GM12878 (cell line): ENCODE results near the gene ANXA10. TPM values are rescaled to one million over a fixed set of nuclear protein-coding genes. Genes with fewer than 3 reads are reported as not detected.
A peak's percentile ranks its signal among the peaks of the same experiment; 100 is the strongest.

Experiments used
- ATAC-seq: fragments of 200-7000 bp; cut with Tn5 transposase; 3 replicates; pipeline ENCODE4 v1.9.1; 2020; ENCODE audit warnings: mild to moderate bottlenecking, moderate library complexity
- BruUV-seq: library from RNA; stranded (reverse); fragments of 400-500 nt; replicated peaks from 2 replicates; lab custom pipeline; 2021; lab: Mats Ljungman, UMichigan
- CTCF ChIA-PET: fragments of 300-600 bp; sonication (Branson Sonifier 250); formaldehyde crosslinking; extraction: SDS; loops from one replicate; lab custom pipeline; 2021; ENCODE audit warnings: inconsistent platforms; lab: Yijun Ruan, JAX
- POLR2A ChIA-PET: fragments of 350-600 bp; formaldehyde crosslinking; extraction: SDS; loops from one replicate; lab custom pipeline; 2021; ENCODE audit warnings: inconsistent platforms; lab: Charles Lee
- RAD21 ChIA-PET: fragments of 300-600 bp; sonication (Branson Sonifier 250); formaldehyde crosslinking; loops from one replicate; lab custom pipeline; 2023; ENCODE audit warnings: antibody characterized with exemption; ENCODE audit not compliant: unreplicated experiment; lab: Charles Lee
- SMC1A ChIA-PET: fragments of 300-600 bp; sonication (Branson Sonifier 250); formaldehyde crosslinking; loops from one replicate; lab custom pipeline; 2023; ENCODE audit not compliant: unreplicated experiment, uncharacterized antibody; lab: Charles Lee
- DNase-seq: peaks from one replicate; pipeline ENCODE4 v3.0.0-alpha.2; 2011; ENCODE audit warnings: low read depth, low spot score
- FAIRE-seq: peaks from 3 replicates; lab custom pipeline; 2011; peaks lifted over from hg19 to GRCh38; lab: Jason Lieb, UNC
- H2AFZ ChIP-seq: 2 replicates; pipeline ENCODE4 v1.6.0; 2011; ENCODE audit warnings: low read depth, low read length, control low read depth; ENCODE audit not compliant: control insufficient read depth
- H3K27ac ChIP-seq: 2 replicates; pipeline ENCODE4 v1.5.1; 2011; ENCODE audit warnings: control low read depth; ENCODE audit not compliant: control insufficient read depth, insufficient read depth
- H3K27me3 ChIP-seq, 2 experiments: replicated peaks in 1 of 2; 2 replicates each; pipeline versions ENCODE4 v1.6.0 to v1.6.1; 2011; ENCODE audit warnings: low read length in 1 of 2; ENCODE audit not compliant: control insufficient read depth in 2 of 2, insufficient read depth in 2 of 2
- H3K36me3 ChIP-seq, 2 experiments: 2 replicates each; pipeline ENCODE4 v1.5.1; 2011; ENCODE audit warnings: low read length in 1 of 2; ENCODE audit not compliant: control insufficient read depth in 2 of 2, insufficient read depth in 2 of 2
- H3K4me1 ChIP-seq: 2 replicates; pipeline ENCODE4 v1.6.1; 2011; ENCODE audit warnings: mild to moderate bottlenecking, low read length, moderate library complexity, mixed read lengths; ENCODE audit not compliant: control insufficient read depth, insufficient read depth
- H3K4me2 ChIP-seq: 2 replicates; pipeline ENCODE4 v1.6.0; 2011; ENCODE audit warnings: control low read depth; ENCODE audit not compliant: control insufficient read depth, insufficient read depth
- H3K4me3 ChIP-seq: fragments of 200-600 bp; sonication (generic); 2 replicates; pipeline ENCODE4 v1.5.1; 2016
- H3K79me2 ChIP-seq: 2 replicates; pipeline ENCODE4 v1.6.0; 2011; ENCODE audit warnings: low read length; ENCODE audit not compliant: control insufficient read depth, insufficient read depth
- H3K9ac ChIP-seq: 2 replicates; pipeline ENCODE4 v1.8.0; 2011; ENCODE audit warnings: low read length, control low read depth, mixed read lengths; ENCODE audit not compliant: control insufficient read depth, insufficient read depth
- H3K9me3 ChIP-seq: replicated peaks from 3 replicates; pipeline ENCODE4 v1.5.1; 2011; ENCODE audit warnings: mild to moderate bottlenecking, low read length; ENCODE audit not compliant: control insufficient read depth, insufficient read depth
- H4K20me1 ChIP-seq: 2 replicates; pipeline ENCODE4 v1.6.0; 2011; ENCODE audit not compliant: control insufficient read depth, insufficient read depth
- BHLHE40 ChIP-seq, 2 experiments: fragments of 450-650 bp in 1 of 2; IDR thresholded peaks; 2 replicates each; pipeline ENCODE4 v1.6.1; 2011 to 2017; ENCODE audit warnings: low read depth in 2 of 2, borderline replicate concordance in 1 of 2, improper control_type of control experiment in 1 of 2, low read length in 1 of 2, mild to moderate bottlenecking in 1 of 2
- IKZF1 ChIP-seq: fragments of 450-650 bp; conservative IDR thresholded peaks from 2 replicates; pipeline ENCODE4 v1.6.1; 2017; ENCODE audit warnings: antibody characterized with exemption, mild to moderate bottlenecking
- RAD21 ChIP-seq: IDR thresholded peaks from 2 replicates; pipeline ENCODE4 v1.6.1; 2011; ENCODE audit warnings: mild to moderate bottlenecking, low read depth, low read length, moderate library complexity; ENCODE audit not compliant: insufficient read depth
- SIX5 ChIP-seq: IDR thresholded peaks from 2 replicates; pipeline ENCODE4 v1.6.1; 2011; ENCODE audit warnings: mild to moderate bottlenecking, low read depth, low read length, moderate library complexity; ENCODE audit not compliant: severe bottlenecking
- SMC3 ChIP-seq: IDR thresholded peaks from 2 replicates; pipeline ENCODE4 v1.6.1; 2011; ENCODE audit warnings: low read length, improper control_type of control experiment, borderline replicate concordance
- WGBS: methylation state at CpG from one replicate; pipeline ENCODE4 v1.1.6; 2016; ENCODE audit warnings: low lambda C conversion rate; ENCODE audit not compliant: insufficient replicate concordance, insufficient coverage; ENCODE audit errors: missing lambda C conversion rate; 5-methylcytosine and 5-hydroxymethylcytosine counted together
- in situ Hi-C: fragments of 300-500 bp; cut with MboI; formaldehyde crosslinking; loops from 9 replicates; pipeline ENCODE4 v1.14.3; 2018; ENCODE audit warnings: mixed read lengths
- intact Hi-C: fragments of 100-400 bp; cut with micrococcal nuclease; formaldehyde crosslinking; loops from one replicate; pipeline ENCODE4 v1.14.2; 2022; ENCODE audit not compliant: unreplicated experiment
- polyA plus RNA-seq, 11 experiments: library from polyadenylated mRNA; depleted of rRNA in 4 of 11; unstranded in 6 of 11; stranded (reverse) in 5 of 11; fragments of >200 nt; fragmentation: Nextera tagmentation in 4 of 11; fragmentation: Illumina TruSeq in 1 of 11; extraction: Ambion mirVana in 4 of 11; extraction: Trizol in 1 of 11; gene quantifications; 1 replicate in 1 of 11; 2 replicates in 10 of 11; pipeline versions ENCODE4 v1.2.1 to v1.2.3, GENCODE V29; 2011 to 2016; ENCODE audit warnings: inconsistent platforms in 2 of 11, missing spikeins in 2 of 11, low read depth in 1 of 11
- total RNA-seq, 4 experiments: library from RNA; depleted of rRNA in 3 of 4; stranded (reverse); fragments of >200 nt in 3 of 4; fragmentation: Illumina TruSeq in 1 of 4; extraction: Trizol in 1 of 4; gene quantifications; 2 replicates each; pipeline versions ENCODE4 v1.2.1 to v1.2.3, GENCODE V29; 2013 to 2021
- TF ChIP-seq, protein P1 (sequence below): IDR thresholded peaks from 2 replicates; pipeline ENCODE4 v1.6.1; 2012; ENCODE audit warnings: low read length, inconsistent platforms
- TF ChIP-seq, protein P2 (sequence below), 3 experiments: IDR thresholded peaks in 2 of 3; conservative IDR thresholded peaks in 1 of 3; 2 replicates each; pipeline ENCODE4 v1.5.1; 2011; ENCODE audit warnings: low read depth in 3 of 3, low read length in 3 of 3, mild to moderate bottlenecking in 3 of 3, control low read depth in 2 of 3, moderate library complexity in 2 of 3, inconsistent platforms in 1 of 3, mixed read lengths in 1 of 3; ENCODE audit not compliant: control insufficient read depth in 2 of 3, insufficient read depth in 1 of 3; ENCODE audit errors: extremely low read depth in 1 of 3

The ANXA10 gene
- total and polyA plus RNA-seq, 10 of the 15 experiments (the other 5 are each of a cell fraction or from before 2014, with no cell fraction given), result not detected

DNA sequence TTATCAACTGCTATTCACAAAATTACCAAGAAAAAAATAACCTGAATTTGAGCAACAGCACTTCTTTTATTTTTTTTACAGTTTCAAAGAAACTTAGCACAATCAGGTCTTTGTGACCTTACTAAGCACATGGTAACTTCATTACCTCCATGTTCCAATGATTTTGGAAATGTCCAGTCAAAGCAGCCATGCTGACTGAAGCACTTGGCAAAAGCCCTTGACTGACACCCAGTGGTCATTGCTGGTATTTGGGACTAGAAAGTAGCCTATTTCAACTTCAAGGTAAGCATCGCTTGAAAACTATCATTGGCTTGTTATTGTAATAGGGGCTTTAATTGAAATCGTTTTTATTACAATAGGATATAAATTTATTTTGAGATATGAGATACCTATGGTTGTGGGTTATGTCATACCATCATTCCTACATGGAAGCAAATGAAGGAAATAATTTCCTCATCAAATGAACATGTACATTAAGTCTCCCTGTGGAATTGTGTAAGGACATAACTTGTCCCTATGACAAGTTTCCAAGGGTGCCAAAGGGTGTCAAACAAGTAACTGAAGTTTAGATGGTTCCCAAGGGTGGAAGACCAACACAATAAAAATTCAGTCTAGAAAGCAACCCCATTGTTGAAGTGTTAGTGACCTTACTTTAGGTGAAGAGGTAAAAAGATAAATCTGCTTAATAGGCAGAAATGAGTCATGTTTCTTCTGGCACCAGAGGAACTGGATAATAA is 15.2 kb upstream of the ANXA10 start:
- no peaks in the 10 kb centered on the region for H3K9me3 ChIP-seq
- peak; percentile 85 for ATAC-seq
- SMC1A ChIA-PET, result interaction anchor here (1.0 kb wide), 1 partner anchor 87 kb away, joined by 4 read pairs; no protein-coding TSS in a partner anchor
- CTCF ChIA-PET, result interaction anchor here (1.4 kb wide), 1 partner anchor 87 kb away, joined by 4 read pairs; no protein-coding TSS in a partner anchor
- no TSS peak for BruUV-seq
- H3K79me2 ChIP-seq, result no peaks in the 10 kb centered on the region
- H3K27me3 ChIP-seq, result no peaks in the 10 kb centered on the region
- in situ Hi-C loops, result loop anchor here (10.0 kb wide), 1 partner anchor 1052 kb away; no protein-coding TSS in a partner anchor
- WGBS, result 28% methylated on average over 2 of the region's 2 CpGs
- POLR2A ChIA-PET, result no interaction called here
- intact Hi-C loops, result loop anchor here (1.0 to 10.0 kb wide), 5 partner anchors 90 to 1912 kb away; no protein-coding TSS in a partner anchor
- peak; percentile 16 for DNase-seq
- no peaks in the 10 kb centered on the region for H4K20me1 ChIP-seq
- TF ChIP-seq BHLHE40 (IDR thresholded peaks at IDR 0.05; ENCODE audit: borderline replicate concordance in 1 of 2, low read depth in 2 of 2, low read length in 1 of 2) (no peak), SIX5 (no peak), RAD21 (peak; percentile 92), IKZF1 (no peak), SMC3 (peak; percentile 76; the same call in 1 of the 2 replicates)
- TF ChIP-seq, protein P1, sequence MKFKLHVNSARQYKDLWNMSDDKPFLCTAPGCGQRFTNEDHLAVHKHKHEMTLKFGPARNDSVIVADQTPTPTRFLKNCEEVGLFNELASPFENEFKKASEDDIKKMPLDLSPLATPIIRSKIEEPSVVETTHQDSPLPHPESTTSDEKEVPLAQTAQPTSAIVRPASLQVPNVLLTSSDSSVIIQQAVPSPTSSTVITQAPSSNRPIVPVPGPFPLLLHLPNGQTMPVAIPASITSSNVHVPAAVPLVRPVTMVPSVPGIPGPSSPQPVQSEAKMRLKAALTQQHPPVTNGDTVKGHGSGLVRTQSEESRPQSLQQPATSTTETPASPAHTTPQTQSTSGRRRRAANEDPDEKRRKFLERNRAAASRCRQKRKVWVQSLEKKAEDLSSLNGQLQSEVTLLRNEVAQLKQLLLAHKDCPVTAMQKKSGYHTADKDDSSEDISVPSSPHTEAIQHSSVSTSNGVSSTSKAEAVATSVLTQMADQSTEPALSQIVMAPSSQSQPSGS, result no peak
- TF ChIP-seq, protein P2, sequence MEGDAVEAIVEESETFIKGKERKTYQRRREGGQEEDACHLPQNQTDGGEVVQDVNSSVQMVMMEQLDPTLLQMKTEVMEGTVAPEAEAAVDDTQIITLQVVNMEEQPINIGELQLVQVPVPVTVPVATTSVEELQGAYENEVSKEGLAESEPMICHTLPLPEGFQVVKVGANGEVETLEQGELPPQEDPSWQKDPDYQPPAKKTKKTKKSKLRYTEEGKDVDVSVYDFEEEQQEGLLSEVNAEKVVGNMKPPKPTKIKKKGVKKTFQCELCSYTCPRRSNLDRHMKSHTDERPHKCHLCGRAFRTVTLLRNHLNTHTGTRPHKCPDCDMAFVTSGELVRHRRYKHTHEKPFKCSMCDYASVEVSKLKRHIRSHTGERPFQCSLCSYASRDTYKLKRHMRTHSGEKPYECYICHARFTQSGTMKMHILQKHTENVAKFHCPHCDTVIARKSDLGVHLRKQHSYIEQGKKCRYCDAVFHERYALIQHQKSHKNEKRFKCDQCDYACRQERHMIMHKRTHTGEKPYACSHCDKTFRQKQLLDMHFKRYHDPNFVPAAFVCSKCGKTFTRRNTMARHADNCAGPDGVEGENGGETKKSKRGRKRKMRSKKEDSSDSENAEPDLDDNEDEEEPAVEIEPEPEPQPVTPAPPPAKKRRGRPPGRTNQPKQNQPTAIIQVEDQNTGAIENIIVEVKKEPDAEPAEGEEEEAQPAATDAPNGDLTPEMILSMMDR (IDR thresholded peaks at IDR 0.05 in 2 of 3, conservative IDR thresholded peaks at IDR 0.05 in 1 of 3; ENCODE audit: control insufficient read depth in 2 of 3, extremely low read depth in 1 of 3, insufficient read depth in 1 of 3, low read depth in 3 of 3, low read length in 3 of 3), result peak; percentile 80 to 91 (median 86)
- RAD21 ChIA-PET, result no interaction called here
- no peak overlapping the region for H3K4me3 ChIP-seq
- peak; percentile 94 for FAIRE-seq
- no peak overlapping the region for H3K27ac ChIP-seq
- H3K4me2 ChIP-seq, result no peak overlapping the region
- no peaks in the 10 kb centered on the region for H3K36me3 ChIP-seq
- no peak overlapping the region for H2AFZ ChIP-seq
- no peaks in the 10 kb centered on the region for H3K4me1 ChIP-seq
- H3K9ac ChIP-seq, result no peak overlapping the region
